Panc1 (cell line): ENCODE results near the gene COL5A1. TPM values are rescaled to one million over a fixed set of nuclear protein-coding genes. Genes with fewer than 3 reads are reported as not detected.

Experiments used
- ATAC-seq: fragments of 200-7000 bp; cut with Tn5 transposase; 2 replicates; pipeline ENCODE4 v1.9.1; 2020; ENCODE audit warnings: mild to moderate bottlenecking, moderate library complexity
- BruUV-seq: library from RNA; stranded (reverse); fragments of 400-500 nt; replicated peaks from 2 replicates; lab custom pipeline; 2021; lab: Mats Ljungman, UMichigan
- CTCF ChIA-PET: fragments of 300-600 bp; sonication (Branson Sonifier 250); formaldehyde crosslinking; loops from one replicate; lab custom pipeline; 2022; ENCODE audit warnings: antibody characterized with exemption; lab: Charles Lee
- POLR2A ChIA-PET: fragments of 300-600 bp; sonication (Branson Sonifier 250); formaldehyde crosslinking; loops from one replicate; lab custom pipeline; 2022; ENCODE audit warnings: antibody characterized with exemption; lab: Charles Lee
- DNase-seq: peaks from one replicate; pipeline ENCODE4 v3.0.0-alpha.2; 2010; ENCODE audit warnings: low read depth, low spot score
- H3K27ac ChIP-seq: 2 replicates; pipeline ENCODE4 v1.5.1; 2011; ENCODE audit warnings: mild to moderate bottlenecking, low read length, inconsistent platforms
- H3K27me3 ChIP-seq: fragments of 200-500 bp; sonication (Bioruptor generic); 2 replicates; pipeline ENCODE4 v1.6.0; 2014; ENCODE audit warnings: low read length, inconsistent platforms; ENCODE audit not compliant: control insufficient read depth, insufficient read depth
- H3K36me3 ChIP-seq: fragments of 200-500 bp; sonication (Bioruptor generic); 2 replicates; pipeline ENCODE4 v1.5.1; 2014; ENCODE audit warnings: inconsistent platforms, mild to moderate bottlenecking, low read length, moderate library complexity; ENCODE audit not compliant: control insufficient read depth, insufficient read depth
- H3K4me1 ChIP-seq: 2 replicates; pipeline ENCODE4 v1.5.1; 2011; ENCODE audit warnings: inconsistent platforms, mild to moderate bottlenecking, low read length, moderate library complexity; ENCODE audit not compliant: control insufficient read depth, insufficient read depth
- H3K4me3 ChIP-seq, 2 experiments: 2 replicates each; pipeline ENCODE4 v1.5.1; 2011 to 2012; ENCODE audit warnings: low read depth in 2 of 2, low read length in 2 of 2, mild to moderate bottlenecking in 2 of 2, inconsistent platforms in 1 of 2, moderate library complexity in 1 of 2
- H3K9me3 ChIP-seq: fragments of 200-500 bp; sonication (Bioruptor generic); 2 replicates; pipeline ENCODE4 v1.5.1; 2014; ENCODE audit warnings: low read depth, mild to moderate bottlenecking, inconsistent platforms, low read length, moderate library complexity; ENCODE audit not compliant: control insufficient read depth, insufficient read depth
- POLR2AphosphoS5 ChIP-seq: IDR thresholded peaks from 2 replicates; pipeline ENCODE4 v1.6.1; 2012; ENCODE audit warnings: mild to moderate bottlenecking, low read depth, low read length, moderate library complexity
- REST ChIP-seq, 2 experiments: IDR thresholded peaks; 2 replicates each; pipeline ENCODE4 v1.6.1; 2011 to 2012; ENCODE audit warnings: low read depth in 2 of 2, control low read depth in 1 of 2, low read length in 1 of 2, mild to moderate bottlenecking in 1 of 2, moderate library complexity in 1 of 2; ENCODE audit not compliant: insufficient read depth in 1 of 2
- SIN3A ChIP-seq: IDR thresholded peaks from 2 replicates; pipeline ENCODE4 v1.6.1; 2012; ENCODE audit warnings: low read depth, mild to moderate bottlenecking, low read length, moderate library complexity, borderline replicate concordance; ENCODE audit not compliant: insufficient read depth
- TCF7L2 ChIP-seq: IDR thresholded peaks from 2 replicates; pipeline ENCODE4 v1.6.1; 2011; ENCODE audit warnings: mild to moderate bottlenecking, low read depth, low read length, inconsistent platforms
- in situ Hi-C: cut with HindIII; loops from 2 replicates; pipeline ENCODE4 v1.10.0; 2016; ENCODE audit warnings: low sequenced_read_pairs, low pct_unique_long_range_greater_than_20kb
- intact Hi-C: fragments of 100-400 bp; cut with micrococcal nuclease; formaldehyde crosslinking; loops from one replicate; pipeline ENCODE4 v1.10.0; 2022; ENCODE audit not compliant: unreplicated experiment
- total RNA-seq: library from RNA; stranded (reverse); gene quantifications from one replicate; pipeline ENCODE4 v1.2.1, GENCODE V29; 2021; ENCODE audit not compliant: unreplicated experiment
- TF ChIP-seq, protein P1 (sequence below): fragments of 450-650 bp; IDR thresholded peaks from 2 replicates; pipeline ENCODE4 v1.5.1; 2017; ENCODE audit warnings: mild to moderate bottlenecking

Gene COL5A1
- total RNA-seq, 1 experiment from 2014 or later: 5.7 TPM

GRCh38 chr9:134594078-134594941, 47.3 kb upstream of the COL5A1 start:
- POLR2A ChIA-PET: no interaction called here
- DNase-seq: no peak
- in situ Hi-C loops (no loop called here), intact Hi-C loops (no loop called here)
- ATAC-seq: no peak
- BruUV-seq: no TSS peak
- no peaks in the 10 kb centered on the region for H3K9me3 ChIP-seq
- CTCF ChIA-PET: no interaction called here
- no peak overlapping the region for H3K27ac ChIP-seq
- H3K4me3 ChIP-seq: no peak overlapping the region
- H3K4me1 ChIP-seq: no peaks in the 10 kb centered on the region; the same call in 1 of the 2 replicates
- no peak for TF ChIP-seq SIN3A
- no peak for TF ChIP-seq REST (IDR thresholded peaks at IDR 0.05; ENCODE audit: insufficient read depth in 1 of 2, low read depth in 2 of 2, low read length in 1 of 2)
- TF ChIP-seq, protein P1, sequence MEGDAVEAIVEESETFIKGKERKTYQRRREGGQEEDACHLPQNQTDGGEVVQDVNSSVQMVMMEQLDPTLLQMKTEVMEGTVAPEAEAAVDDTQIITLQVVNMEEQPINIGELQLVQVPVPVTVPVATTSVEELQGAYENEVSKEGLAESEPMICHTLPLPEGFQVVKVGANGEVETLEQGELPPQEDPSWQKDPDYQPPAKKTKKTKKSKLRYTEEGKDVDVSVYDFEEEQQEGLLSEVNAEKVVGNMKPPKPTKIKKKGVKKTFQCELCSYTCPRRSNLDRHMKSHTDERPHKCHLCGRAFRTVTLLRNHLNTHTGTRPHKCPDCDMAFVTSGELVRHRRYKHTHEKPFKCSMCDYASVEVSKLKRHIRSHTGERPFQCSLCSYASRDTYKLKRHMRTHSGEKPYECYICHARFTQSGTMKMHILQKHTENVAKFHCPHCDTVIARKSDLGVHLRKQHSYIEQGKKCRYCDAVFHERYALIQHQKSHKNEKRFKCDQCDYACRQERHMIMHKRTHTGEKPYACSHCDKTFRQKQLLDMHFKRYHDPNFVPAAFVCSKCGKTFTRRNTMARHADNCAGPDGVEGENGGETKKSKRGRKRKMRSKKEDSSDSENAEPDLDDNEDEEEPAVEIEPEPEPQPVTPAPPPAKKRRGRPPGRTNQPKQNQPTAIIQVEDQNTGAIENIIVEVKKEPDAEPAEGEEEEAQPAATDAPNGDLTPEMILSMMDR: no peak
- TF ChIP-seq POLR2AphosphoS5: no peak
- no peak for TF ChIP-seq TCF7L2
- H3K27me3 ChIP-seq: no peaks in the 10 kb centered on the region
- H3K36me3 ChIP-seq: no peaks in the 10 kb centered on the region

- no TSS peak for BruUV-seq
- CTCF ChIA-PET: no interaction called here
These were observed 46.6 kb upstream of the COL5A1 start for GRCh38 chr9:134595014-134595413.

More at GRCh38 chr9:134595014-134595413, 46.6 kb upstream of the COL5A1 start:
- Histone ChIP-seq H3K4me3 (no peak overlapping the region), H3K27me3 (no peaks in the 10 kb centered on the region), H3K27ac (no peak overlapping the region), H3K36me3 (no peaks in the 10 kb centered on the region), H3K4me1 (no peaks in the 10 kb centered on the region; the same call in 1 of the 2 replicates), H3K9me3 (no peaks in the 10 kb centered on the region)
- ATAC-seq (no peak), DNase-seq (no peak)
- in situ Hi-C loops: no loop called here
- POLR2A ChIA-PET: no interaction called here
- no peak for TF ChIP-seq REST (IDR thresholded peaks at IDR 0.05; ENCODE audit: insufficient read depth in 1 of 2, low read depth in 2 of 2, low read length in 1 of 2)
- TF ChIP-seq, protein P1: no peak
- TF ChIP-seq SIN3A: no peak
- no peak for TF ChIP-seq POLR2AphosphoS5
- TF ChIP-seq TCF7L2: no peak
- intact Hi-C loops: no loop called here
